Glutamatergic neuron (in vitro differentiated cells): ENCODE results near the gene CRYL1. TPM values are rescaled to one million over a fixed set of nuclear protein-coding genes. Genes with fewer than 3 reads are reported as not detected.

Source experiments
- DNase-seq: peaks from one replicate; pipeline ENCODE4 v3.0.0; 2022
- H3K27ac Mint-ChIP-seq: one replicate; pipeline ENCODE4 v1.8.0; 2020; ENCODE audit warnings: mild to moderate bottlenecking, mixed read lengths, inconsistent platforms; ENCODE audit not compliant: unreplicated experiment
- H3K27me3 Mint-ChIP-seq: one replicate; pipeline ENCODE4 v1.8.0; 2020; ENCODE audit warnings: mild to moderate bottlenecking, moderate library complexity, mixed read lengths, inconsistent platforms; ENCODE audit not compliant: unreplicated experiment
- H3K36me3 Mint-ChIP-seq: one replicate; pipeline ENCODE4 v1.8.0; 2020; ENCODE audit warnings: mild to moderate bottlenecking, mixed read lengths, inconsistent platforms; ENCODE audit not compliant: unreplicated experiment
- H3K4me1 Mint-ChIP-seq: one replicate; pipeline ENCODE4 v1.8.0; 2020; ENCODE audit warnings: mild to moderate bottlenecking, low read depth, mixed read lengths, inconsistent platforms; ENCODE audit not compliant: unreplicated experiment
- H3K4me3 Mint-ChIP-seq: one replicate; pipeline ENCODE4 v1.8.0; 2020; ENCODE audit warnings: mild to moderate bottlenecking, mixed read lengths, inconsistent platforms; ENCODE audit not compliant: unreplicated experiment
- H3K9me3 Mint-ChIP-seq: one replicate; pipeline ENCODE4 v1.8.0; 2020; ENCODE audit warnings: mild to moderate bottlenecking, moderate library complexity, mixed read lengths, inconsistent platforms; ENCODE audit not compliant: unreplicated experiment
- total RNA-seq: library from RNA; stranded (reverse); fragmentation: NEBNext Ultra II Directional; extraction: Animal tissue kit (Norgen Biotek cat#: 25700); gene quantifications from one replicate; pipeline ENCODE4 v1.2.1, GENCODE V29; 2021; ENCODE audit not compliant: unreplicated experiment
- TF ChIP-seq, protein P1 (sequence below): fragments of 200-600 bp; sonication (generic); IDR thresholded peaks from one replicate; pipeline ENCODE4 v1.5.0; 2021; ENCODE audit not compliant: partially characterized antibody, unreplicated experiment

Gene CRYL1
- total RNA-seq, 1 donor from 2014 or later = 1.1 TPM

DNA sequence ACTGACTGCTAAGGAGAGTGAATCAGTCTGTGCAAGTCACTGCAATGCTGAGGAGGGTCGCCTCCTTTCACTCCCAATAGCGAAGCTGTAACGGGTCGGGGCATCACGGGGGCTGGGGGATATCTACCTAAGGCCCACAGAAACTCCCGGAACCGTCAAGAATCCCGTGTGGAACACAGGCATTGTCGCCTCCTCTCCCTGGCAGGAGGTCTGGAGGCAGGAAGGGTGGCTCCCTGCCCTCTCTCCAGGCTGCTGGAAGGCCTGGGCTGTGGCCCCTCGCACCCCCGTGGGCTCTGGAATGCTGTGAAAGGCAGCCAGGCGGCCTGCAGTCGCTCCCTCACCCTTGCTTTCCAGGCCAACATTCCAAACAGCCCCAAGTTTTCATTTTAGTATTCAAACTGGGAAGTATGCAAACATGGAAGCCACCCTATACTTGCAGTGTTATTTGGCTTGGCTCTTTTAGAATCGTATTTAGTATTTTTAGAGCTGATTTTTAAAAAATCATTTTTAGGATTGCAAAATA, 109.4 kb downstream of the CRYL1 start:
- H3K27ac Mint-ChIP-seq = no peak overlapping the region
- no peak overlapping the region for H3K4me3 Mint-ChIP-seq

DNA sequence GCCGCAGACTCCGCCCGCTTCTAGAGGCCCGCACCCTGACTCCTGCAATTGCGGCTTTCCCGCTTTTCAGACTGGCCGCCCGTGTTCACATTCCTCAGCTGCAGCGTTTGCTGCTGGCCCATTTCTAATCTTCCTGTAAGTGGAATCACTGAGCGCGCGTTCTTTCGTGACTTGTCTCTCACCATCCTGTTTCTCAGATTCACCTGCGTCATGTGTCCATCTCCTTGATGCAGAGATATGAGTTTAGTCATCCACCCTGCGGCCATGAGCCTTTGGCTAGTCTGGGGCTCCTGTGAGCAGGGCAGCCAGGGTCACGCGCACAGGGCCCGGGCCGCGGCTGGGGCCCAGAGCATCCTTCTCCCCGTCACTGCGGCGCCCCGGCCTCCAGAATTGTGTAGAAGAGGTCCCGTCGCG, 110.0 kb downstream of the CRYL1 start:
- DNase-seq = no peak
- H3K36me3 Mint-ChIP-seq = no peaks in the 10 kb centered on the region
- H3K27ac Mint-ChIP-seq = no peak overlapping the region

More for the DNA sequence above, 109.4 kb downstream of the CRYL1 start:
- TF ChIP-seq, protein P1, sequence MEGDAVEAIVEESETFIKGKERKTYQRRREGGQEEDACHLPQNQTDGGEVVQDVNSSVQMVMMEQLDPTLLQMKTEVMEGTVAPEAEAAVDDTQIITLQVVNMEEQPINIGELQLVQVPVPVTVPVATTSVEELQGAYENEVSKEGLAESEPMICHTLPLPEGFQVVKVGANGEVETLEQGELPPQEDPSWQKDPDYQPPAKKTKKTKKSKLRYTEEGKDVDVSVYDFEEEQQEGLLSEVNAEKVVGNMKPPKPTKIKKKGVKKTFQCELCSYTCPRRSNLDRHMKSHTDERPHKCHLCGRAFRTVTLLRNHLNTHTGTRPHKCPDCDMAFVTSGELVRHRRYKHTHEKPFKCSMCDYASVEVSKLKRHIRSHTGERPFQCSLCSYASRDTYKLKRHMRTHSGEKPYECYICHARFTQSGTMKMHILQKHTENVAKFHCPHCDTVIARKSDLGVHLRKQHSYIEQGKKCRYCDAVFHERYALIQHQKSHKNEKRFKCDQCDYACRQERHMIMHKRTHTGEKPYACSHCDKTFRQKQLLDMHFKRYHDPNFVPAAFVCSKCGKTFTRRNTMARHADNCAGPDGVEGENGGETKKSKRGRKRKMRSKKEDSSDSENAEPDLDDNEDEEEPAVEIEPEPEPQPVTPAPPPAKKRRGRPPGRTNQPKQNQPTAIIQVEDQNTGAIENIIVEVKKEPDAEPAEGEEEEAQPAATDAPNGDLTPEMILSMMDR = no peak
- peaks cover 2% of the 10 kb centered on the region for H3K4me1 Mint-ChIP-seq
- DNase-seq = no peak
- H3K9me3 Mint-ChIP-seq = no peaks in the 10 kb centered on the region
- no peaks in the 10 kb centered on the region for H3K36me3 Mint-ChIP-seq
- H3K27me3 Mint-ChIP-seq = peaks cover 6% of the 10 kb centered on the region

DNA sequence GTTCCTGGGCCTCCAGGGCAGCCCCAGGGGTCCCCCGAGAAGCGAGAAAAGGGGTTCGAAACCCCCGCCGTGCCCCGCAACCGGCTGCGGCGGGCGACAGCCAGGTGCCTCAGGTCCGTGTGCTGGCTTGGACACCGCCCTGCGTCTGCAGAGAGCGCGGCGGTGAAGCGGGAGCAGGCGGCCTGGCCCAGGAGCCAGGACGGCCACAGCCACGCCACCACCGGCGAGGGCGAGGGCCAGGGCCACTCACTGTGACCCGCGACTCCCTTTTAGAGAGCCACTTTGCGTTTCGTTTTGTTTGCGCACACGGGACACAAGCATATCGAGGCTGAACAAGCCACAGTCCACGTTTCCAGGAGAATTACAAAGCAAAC, 110.4 kb downstream of the CRYL1 start:
- Mint-ChIP-seq H3K4me1 (peaks cover 2% of the 10 kb centered on the region), H3K27ac (no peak overlapping the region)

More for the DNA sequence above, 110.0 kb downstream of the CRYL1 start:
- peaks cover 2% of the 10 kb centered on the region for H3K4me1 Mint-ChIP-seq
- H3K9me3 Mint-ChIP-seq = no peaks in the 10 kb centered on the region
- H3K4me3 Mint-ChIP-seq = peak overlapping the region; percentile 39
- peaks cover 6% of the 10 kb centered on the region for H3K27me3 Mint-ChIP-seq
- TF ChIP-seq, protein P1 = no peak

DNA sequence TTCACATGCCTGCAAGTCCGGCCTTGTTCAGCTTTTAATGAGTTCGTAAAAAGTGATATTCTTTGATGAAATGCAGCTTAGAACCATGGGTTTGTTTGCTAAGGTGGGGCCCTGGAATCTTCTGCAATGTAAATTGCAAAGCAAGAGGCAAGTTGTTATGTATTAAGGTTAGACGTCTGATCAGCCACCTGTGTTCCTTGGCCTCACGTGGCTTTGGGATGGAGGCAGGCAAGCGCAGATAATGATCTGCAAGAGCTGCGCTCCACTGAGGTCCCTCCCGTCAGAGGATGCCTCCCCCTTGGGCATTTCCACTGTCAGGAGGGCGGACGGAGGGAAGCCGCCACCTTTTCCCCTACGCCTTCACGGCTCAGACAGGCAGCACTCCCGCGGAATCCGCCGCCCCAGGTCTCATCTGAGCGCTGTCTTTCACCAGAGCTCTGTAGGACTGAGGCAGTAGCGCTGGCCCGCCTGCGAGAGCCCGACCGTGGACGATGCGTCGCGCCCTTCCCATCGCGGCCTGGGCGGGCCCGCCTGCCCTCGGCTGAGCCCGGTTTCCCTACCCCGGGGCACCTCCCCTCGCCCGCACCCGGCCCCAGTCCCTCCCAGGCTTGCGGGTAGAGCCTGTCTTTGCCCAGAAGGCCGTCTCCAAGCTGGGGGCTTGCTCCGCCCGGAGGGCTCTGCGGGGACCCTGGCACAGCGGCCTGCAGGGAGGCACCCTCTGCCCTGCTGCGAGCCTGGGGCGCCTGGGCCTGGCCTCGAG, 110.9 kb downstream of the CRYL1 start:
- Mint-ChIP-seq H3K27me3 (peaks cover 6% of the 10 kb centered on the region), H3K4me1 (peaks cover 2% of the 10 kb centered on the region), H3K27ac (no peak overlapping the region), H3K9me3 (no peaks in the 10 kb centered on the region), H3K36me3 (no peaks in the 10 kb centered on the region), H3K4me3 (peak overlapping the region; percentile 38)
- peak; percentile 55 for DNase-seq
- TF ChIP-seq, protein P1 = no peak

More for the DNA sequence above, 110.4 kb downstream of the CRYL1 start:
- TF ChIP-seq, protein P1 = no peak
- Mint-ChIP-seq H3K4me3 (no peak overlapping the region), H3K9me3 (no peaks in the 10 kb centered on the region), H3K36me3 (no peaks in the 10 kb centered on the region), H3K27me3 (peaks cover 6% of the 10 kb centered on the region)
- DNase-seq = no peak
